GM12874 (cell line): Measurements from ENCODE around the gene VPS9D1.

Experiments
- CTCF ChIP-seq: IDR thresholded peaks from 2 replicates; pipeline ENCODE4 v1.5.1; 2011; ENCODE audit warnings: low read depth, mild to moderate bottlenecking, control low read depth, low read length, moderate library complexity; ENCODE audit not compliant: insufficient read depth

VPS9D1 gene

DNA sequence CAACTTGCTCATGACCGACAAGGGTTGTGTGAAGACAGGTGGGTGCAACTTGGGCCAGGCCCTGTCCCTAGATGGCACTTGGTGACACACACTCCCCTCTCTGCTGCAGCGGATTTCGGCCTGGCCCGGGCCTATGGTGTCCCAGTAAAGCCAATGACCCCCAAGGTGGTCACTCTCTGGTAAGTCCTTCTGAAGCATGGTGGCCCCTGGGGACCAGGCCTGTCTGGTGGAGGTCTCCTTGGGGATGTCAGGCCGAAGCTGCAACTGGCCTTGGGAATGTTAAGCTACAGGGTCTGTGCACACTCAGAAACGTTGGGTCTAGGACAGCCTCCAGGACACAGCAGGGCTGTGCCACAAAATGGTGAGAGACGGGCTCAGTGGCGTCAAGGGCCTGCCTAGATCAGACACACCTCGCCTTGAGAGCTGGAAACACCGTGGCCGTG lies 27.4 kb downstream of the VPS9D1 start:
- no peak for TF ChIP-seq CTCF

- no peak for TF ChIP-seq CTCF
Measured at GRCh38 chr16:89691986-89692569, 28.6 kb downstream of the VPS9D1 start.

- no peak for TF ChIP-seq CTCF
Measured at GRCh38 chr16:89691231-89691985, 29.3 kb downstream of the VPS9D1 start.

DNA sequence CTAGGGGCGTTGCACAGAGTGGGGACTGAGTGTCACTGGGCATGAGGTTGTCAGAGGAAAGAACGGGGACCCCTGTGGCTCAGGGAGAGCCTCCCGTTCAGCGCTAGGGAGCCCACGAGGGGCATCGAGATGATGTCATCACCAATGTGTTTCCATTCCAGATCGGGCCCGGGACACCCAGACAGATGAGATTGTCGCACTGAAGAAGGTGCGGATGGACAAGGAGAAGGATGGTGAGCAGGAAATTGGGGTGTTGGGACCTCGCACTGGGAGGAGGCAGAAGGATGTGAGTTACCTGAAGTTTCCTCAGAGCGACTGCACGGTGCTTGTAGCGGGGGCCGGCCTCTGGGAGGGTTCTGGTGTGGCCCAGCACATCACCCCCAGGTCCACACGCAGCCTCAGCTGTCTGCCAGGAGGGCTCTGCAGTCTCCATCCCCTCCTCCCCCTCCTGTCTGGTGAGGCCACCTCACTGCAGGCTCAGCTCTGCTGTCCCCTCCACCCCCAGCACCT lies 30.3 kb downstream of the VPS9D1 start:
- no peak for TF ChIP-seq CTCF

DNA sequence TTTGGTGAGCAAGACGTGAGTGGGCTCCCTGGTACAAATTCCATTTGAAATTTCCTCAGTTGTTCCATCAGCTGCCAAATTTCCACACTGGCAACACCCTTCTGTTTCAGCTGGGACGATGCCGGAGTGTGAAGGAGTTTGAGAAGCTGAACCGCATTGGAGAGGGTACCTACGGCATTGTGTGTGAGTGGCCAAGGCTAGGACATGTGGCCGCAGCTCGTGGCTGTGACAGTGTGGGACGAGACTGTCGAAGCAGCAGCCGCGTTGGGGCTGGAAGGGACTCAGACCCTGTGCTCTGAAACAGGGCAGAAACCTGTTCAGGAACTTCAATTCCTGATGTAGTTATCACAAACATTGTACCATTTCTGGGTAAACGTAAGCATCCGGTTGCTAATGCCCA lies 31.6 kb downstream of the VPS9D1 start:
- TF ChIP-seq CTCF = no peak

- TF ChIP-seq CTCF = no peak
Measured at GRCh38 chr16:89688395-89688794, 32.3 kb downstream of the VPS9D1 start.

DNA sequence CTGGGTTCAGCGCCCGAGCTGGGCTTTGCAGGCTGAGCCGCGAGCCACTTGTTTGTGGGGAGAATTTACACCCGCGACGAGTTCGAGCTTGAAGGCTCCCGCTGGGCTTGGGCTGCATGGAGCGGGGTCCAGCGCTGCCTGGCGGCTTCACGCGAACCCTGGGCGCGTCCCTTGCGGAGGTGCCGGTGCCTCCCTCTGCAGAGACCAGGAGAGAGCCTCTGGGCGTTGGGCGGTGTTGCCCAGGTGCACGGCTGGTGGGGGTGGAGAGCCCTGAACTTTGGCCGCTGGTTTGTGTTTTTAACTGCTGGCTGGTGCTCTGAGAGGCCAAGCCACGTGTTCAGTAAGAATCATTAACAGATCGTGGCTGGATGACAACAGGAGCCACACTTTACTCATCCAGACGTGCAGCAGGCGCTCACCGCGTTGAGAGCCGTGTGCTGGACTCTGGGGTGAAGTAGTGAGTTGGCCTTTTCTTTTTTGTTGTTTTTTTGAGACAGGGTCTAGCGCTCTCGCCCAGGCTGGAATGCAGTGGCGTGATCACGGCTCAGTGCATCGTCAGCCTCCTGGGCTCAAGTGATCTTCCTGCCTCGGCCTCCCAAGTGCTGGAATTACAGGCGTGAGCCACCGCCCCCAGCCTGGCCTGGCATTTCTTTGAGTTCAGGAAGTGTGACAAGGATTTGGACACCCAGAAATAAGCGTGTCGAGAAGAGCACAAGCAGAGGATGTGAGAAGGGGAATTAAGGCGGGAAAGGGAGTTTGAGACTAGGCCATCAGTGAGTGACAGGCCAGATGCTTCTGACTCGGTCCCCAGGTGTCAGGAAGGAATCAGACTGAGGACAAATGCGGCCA lies 33.4 kb downstream of the VPS9D1 start:
- TF ChIP-seq CTCF = no peak
